GM12891 (cell line): ENCODE data around the gene USP20.

Source experiments
- DNase-seq: peaks from one replicate; pipeline ENCODE4 v3.0.0; 2011; ENCODE audit warnings: low spot score; ENCODE audit not compliant: insufficient read length
- FAIRE-seq: peaks from 2 replicates; lab custom pipeline; 2011; peaks lifted over from hg19 to GRCh38; lab: Jason Lieb, UNC
- PAX5 ChIP-seq: IDR thresholded peaks from 2 replicates; pipeline ENCODE4 v1.6.1; 2011; ENCODE audit warnings: low read length, moderate library complexity, mild to moderate bottlenecking; ENCODE audit not compliant: insufficient read depth, severe bottlenecking
- POLR2A ChIP-seq: IDR thresholded peaks from 2 replicates; pipeline ENCODE4 v1.6.1; 2011; ENCODE audit warnings: low read depth, low read length, control low read depth
- POLR2AphosphoS5 ChIP-seq: IDR thresholded peaks from 2 replicates; pipeline ENCODE4 v1.6.1; 2011; ENCODE audit warnings: low read depth, low read length, control low read depth
- POU2F2 ChIP-seq: IDR thresholded peaks from 2 replicates; pipeline ENCODE4 v1.6.1; 2011; ENCODE audit warnings: low read depth, mild to moderate bottlenecking, control low read depth, low read length, moderate library complexity
- SPI1 ChIP-seq: IDR thresholded peaks from 2 replicates; pipeline ENCODE4 v1.6.1; 2011; ENCODE audit warnings: low read depth, low read length, control low read depth
- TAF1 ChIP-seq: IDR thresholded peaks from 2 replicates; pipeline ENCODE4 v1.6.1; 2011; ENCODE audit warnings: low read depth, low read length, control low read depth

USP20 gene

GRCh38 chr9:129891569-129891968 is 56.3 kb downstream of the USP20 start:
- FAIRE-seq: no peak
- DNase-seq: no peak
- no peak for TF ChIP-seq TAF1
- no peak for TF ChIP-seq POU2F2
- no peak for TF ChIP-seq SPI1
- TF ChIP-seq POLR2AphosphoS5: no peak
- TF ChIP-seq PAX5: no peak
- TF ChIP-seq POLR2A: no peak

- TF ChIP-seq PAX5 (no peak), POLR2AphosphoS5 (no peak), SPI1 (no peak), TAF1 (no peak), POLR2A (no peak), POU2F2 (no peak)
- DNase-seq (no peak), FAIRE-seq (no peak)
Measured at GRCh38 chr9:129894120-129894823, 59.0 kb downstream of the USP20 start.

GRCh38 chr9:129895376-129896268 is 60.4 kb downstream of the USP20 start:
- FAIRE-seq: no peak
- no peak for TF ChIP-seq POLR2A
- no peak for TF ChIP-seq PAX5
- TF ChIP-seq POU2F2: no peak
- TF ChIP-seq SPI1: no peak
- TF ChIP-seq TAF1: no peak
- TF ChIP-seq POLR2AphosphoS5: peak; percentile 69

GRCh38 chr9:129897263-129897662 is 62.0 kb downstream of the USP20 start:
- DNase-seq (no peak), FAIRE-seq (no peak)
- TF ChIP-seq PAX5 (no peak), TAF1 (no peak), POLR2AphosphoS5 (no peak), SPI1 (no peak), POU2F2 (no peak), POLR2A (no peak)

More at GRCh38 chr9:129895376-129896268, 60.4 kb downstream of the USP20 start:
- no peak for DNase-seq

- TF ChIP-seq POU2F2: no peak
- TF ChIP-seq POLR2AphosphoS5: 0 out of 2 replicates have a peak, but pooled peaks have one; percentile 52
- FAIRE-seq (no peak), DNase-seq (no peak)
Measured at GRCh38 chr9:129898185-129898584, 62.9 kb downstream of the USP20 start.

- DNase-seq (no peak), FAIRE-seq (no peak)
- no peak for TF ChIP-seq POLR2A
- TF ChIP-seq POLR2AphosphoS5: no peak
- no peak for TF ChIP-seq TAF1
Measured at GRCh38 chr9:129899620-129900019, 64.4 kb downstream of the USP20 start.

- DNase-seq (no peak), FAIRE-seq (peak; percentile 90)
- TF ChIP-seq POLR2A (no peak; the same call in 1 of the 2 replicates), POLR2AphosphoS5 (peak; percentile 80), SPI1 (peak; percentile 96), PAX5 (no peak), TAF1 (no peak), POU2F2 (no peak)
Measured at GRCh38 chr9:129900263-129901027, 65.2 kb downstream of the USP20 start.

- DNase-seq (no peak), FAIRE-seq (no peak)
- TF ChIP-seq POLR2A: peak; percentile 48; the same call in 1 of the 2 replicates
- no peak for TF ChIP-seq PAX5
Measured at GRCh38 chr9:129901993-129902739, 66.9 kb downstream of the USP20 start.

GRCh38 chr9:129902740-129903134 is 67.5 kb downstream of the USP20 start:
- no peak for TF ChIP-seq POU2F2
- no peak for TF ChIP-seq PAX5
- TF ChIP-seq SPI1: no peak
- no peak; the same call in 1 of the 2 replicates for TF ChIP-seq POLR2AphosphoS5
- TF ChIP-seq POLR2A: peak; percentile 6; the same call in 1 of the 2 replicates
- no peak for TF ChIP-seq TAF1
- DNase-seq (no peak), FAIRE-seq (no peak)
